CD4-positive, alpha-beta T cell treated with Interleukin-15 for 1 hour (primary cell): ENCODE measurements around the gene NACC2.
"Not testable (repeated sequence)": the region's sequence is repeated elsewhere in the genome, so short reads cannot be mapped to it uniquely, and the experiment has no call there.

ENCODE experiments used
- DNase-seq: peaks from one replicate; pipeline ENCODE4 v3.0.0-alpha.2; 2020

Gene NACC2

DNA sequence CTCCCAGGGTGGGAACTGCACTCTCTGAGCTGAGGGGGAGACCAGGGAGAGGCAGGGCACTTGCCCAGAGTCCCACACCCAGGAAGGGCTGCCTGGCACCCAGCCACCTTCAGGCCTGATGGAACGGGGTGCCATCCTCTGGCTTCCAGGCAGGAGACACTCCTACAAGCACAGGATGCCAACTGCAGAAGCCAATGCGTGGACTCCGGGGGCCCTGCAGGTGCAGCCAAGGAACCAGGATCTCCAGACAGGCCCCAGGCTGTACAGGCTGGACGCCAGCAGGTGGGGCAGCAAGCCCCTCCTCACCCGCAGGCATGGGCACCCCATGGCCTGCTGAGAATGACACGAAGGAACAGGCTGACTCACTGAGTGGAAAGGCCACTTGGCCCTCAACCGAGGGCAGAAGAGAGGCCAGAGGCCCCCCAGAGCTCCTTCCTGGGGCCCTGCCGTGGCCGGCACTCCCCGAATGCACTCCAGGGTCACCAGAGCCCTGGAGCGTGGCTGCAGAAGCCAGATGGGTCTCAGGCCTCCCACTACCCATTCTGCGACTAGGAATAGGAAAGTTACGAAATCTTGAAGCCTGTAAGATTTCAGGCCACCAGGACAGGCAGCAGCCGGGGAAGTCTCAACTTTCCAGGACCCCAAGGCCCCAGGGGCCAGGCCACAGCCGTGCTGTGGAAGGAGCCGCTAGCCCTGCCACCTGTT lies 15.7 kb downstream of the NACC2 start:
- DNase-seq: no peak

GRCh38 chr9:136078498-136079011 lies 16.5 kb downstream of the NACC2 start:
- no peak for DNase-seq

- no peak for DNase-seq
Observed at GRCh38 chr9:136078024-136078423, 17.1 kb downstream of the NACC2 start.

DNA sequence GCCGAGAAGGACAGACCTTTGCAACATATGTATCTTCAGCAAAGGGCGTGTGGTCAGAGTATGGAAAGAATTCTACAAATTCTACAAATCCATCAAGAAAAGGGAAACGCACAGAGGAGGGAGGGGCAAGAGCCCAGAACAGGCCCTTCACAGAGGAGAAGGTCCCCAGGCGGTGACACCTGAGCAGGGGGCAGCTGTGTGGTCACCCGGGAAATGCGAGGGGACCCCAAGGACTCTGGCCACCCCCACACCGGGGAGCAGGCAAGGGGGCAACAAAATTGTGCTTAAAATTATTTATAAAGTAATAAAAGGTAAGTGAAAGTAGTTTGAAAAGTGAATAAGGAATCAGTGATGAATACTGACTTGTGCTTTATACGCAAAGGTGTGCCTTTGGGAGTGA lies 17.6 kb downstream of the NACC2 start:
- DNase-seq: no peak

DNA sequence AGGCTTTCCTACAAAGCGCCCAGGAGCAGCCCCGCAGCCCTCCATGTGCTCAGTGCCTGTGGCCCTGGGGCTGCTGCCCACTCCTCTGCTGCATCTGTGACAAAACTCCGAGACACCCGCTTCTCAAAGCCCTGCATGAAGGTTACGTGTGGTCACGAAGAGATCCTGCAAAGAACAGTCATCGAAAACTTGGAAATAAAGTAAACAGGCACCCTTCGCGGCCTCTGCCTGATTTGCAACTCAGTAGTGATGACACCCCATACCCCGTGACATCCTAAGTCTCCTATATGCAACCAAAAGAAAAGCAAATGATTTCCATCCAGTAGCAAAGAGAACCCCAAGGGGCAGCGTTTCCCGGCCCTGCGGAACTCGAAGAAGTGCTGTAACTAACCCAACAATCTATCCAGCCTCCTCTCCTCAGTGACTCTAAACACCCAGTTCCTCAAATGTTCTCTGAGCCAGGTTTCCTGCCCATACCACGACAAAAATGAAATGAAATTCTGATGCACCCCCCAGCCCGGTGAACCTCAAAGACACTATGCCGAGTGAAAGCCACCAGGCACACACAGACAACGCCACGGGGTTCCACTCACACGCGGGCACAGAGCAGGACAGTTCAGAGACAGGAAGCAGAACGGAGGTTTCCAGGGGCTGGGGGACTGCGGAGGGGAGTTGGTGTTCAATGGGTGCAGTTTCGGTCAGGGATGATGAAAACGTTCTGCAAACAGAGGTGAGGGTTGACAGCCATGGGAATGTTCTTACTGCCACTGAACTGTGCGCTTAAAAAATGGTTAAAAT lies 19.0 kb downstream of the NACC2 start:
- peak; percentile 51 for DNase-seq

DNA sequence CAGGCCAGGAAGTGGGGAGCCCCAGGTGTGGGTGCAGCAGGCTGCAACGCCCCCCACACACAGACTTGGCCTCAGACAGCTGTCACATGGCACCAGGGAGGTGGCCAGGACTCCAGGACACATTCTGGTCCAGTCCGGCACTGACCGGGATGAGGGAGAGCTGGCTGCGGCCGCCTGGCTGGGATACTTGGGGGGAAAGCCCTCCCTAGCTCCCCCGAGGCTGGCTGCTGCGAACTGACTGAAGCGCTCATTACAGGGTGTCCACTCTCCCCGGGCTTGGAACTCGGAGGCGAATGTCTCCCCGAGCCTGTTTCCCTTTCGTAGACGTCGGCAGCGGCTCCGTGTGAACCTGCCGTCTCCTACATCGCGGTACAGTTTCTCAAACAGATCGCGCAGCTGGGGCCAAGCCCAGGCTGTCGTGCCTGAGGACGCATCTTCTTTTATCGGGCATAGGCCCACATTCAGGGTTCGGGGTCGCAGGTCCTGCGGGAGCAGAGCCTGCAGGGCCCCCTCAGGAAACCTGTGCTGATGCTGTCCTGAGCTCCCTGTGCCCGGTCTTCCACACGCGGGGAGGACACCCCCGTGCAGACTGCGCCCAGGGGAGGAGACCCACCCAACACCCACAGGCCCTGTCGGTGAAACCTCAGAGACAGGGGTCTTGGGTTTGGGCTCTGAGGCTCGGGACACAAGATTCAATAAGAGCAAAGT lies 19.8 kb downstream of the NACC2 start:
- DNase-seq: no peak

GRCh38 chr9:136074706-136075105 lies 20.4 kb downstream of the NACC2 start:
- no peak for DNase-seq

DNA sequence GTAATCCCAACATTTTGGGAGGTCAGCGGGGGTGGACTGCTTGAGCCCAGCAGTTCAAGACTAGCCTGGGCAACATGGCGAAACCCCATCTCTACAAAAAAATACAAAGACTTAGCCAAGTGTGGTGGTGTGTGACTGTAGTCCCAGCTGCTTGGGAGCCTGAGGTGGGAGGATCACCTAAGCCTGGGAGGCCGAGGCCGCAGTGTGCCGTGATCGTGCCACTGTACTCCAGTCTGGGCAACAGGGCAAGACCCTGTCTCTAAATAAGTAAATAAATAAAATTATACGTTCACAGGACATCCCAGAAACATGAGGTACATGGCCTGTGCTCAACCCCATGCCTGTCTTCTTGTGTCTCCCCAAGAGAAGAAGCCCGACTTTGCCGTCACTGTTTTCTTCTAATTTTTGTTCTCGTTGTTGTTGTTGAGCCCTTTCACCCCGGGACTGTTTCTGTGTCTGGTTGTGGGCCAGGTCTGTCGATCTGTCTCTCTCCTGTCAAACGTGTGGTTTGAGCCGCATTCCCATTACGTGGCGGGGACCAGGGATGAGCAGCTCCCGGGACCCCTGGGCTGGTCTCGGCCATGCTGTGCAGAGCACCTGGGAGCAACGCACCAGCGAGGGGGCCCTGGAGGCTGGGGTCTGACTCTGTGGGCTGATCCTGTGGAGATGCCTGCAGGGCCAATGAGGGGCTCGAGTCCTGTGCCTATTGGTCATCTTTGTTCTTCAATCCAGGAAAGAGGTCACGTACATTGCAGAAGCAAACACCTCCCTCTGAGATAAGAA lies 32.2 kb downstream of the NACC2 start:
- no peak for DNase-seq

- not testable (repeated sequence) for DNase-seq
Observed at GRCh38 chr9:136061916-136062315, 33.2 kb downstream of the NACC2 start.

DNA sequence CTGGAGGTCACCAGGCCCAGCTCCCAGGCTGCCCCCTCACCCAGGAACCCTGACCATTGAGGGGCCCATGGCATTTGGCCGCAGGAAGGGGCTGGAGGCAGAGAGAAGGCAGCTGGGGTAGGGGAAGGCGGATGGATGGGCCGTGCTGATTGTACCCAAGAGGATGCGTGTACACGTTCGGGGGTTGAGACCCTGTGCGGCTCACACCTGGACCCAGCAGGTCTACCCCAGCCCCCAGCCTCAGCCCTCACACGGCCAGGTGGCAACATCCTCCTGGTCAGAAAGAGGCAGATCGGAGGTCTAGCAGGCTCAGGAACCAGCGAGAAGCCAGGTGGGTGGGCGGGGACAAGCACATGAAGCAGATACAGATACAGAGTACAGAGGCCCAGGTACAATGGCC lies 33.7 kb downstream of the NACC2 start:
- DNase-seq: no peak

- no peak for DNase-seq
Observed at GRCh38 chr9:136060671-136061371, 34.3 kb downstream of the NACC2 start.

DNA sequence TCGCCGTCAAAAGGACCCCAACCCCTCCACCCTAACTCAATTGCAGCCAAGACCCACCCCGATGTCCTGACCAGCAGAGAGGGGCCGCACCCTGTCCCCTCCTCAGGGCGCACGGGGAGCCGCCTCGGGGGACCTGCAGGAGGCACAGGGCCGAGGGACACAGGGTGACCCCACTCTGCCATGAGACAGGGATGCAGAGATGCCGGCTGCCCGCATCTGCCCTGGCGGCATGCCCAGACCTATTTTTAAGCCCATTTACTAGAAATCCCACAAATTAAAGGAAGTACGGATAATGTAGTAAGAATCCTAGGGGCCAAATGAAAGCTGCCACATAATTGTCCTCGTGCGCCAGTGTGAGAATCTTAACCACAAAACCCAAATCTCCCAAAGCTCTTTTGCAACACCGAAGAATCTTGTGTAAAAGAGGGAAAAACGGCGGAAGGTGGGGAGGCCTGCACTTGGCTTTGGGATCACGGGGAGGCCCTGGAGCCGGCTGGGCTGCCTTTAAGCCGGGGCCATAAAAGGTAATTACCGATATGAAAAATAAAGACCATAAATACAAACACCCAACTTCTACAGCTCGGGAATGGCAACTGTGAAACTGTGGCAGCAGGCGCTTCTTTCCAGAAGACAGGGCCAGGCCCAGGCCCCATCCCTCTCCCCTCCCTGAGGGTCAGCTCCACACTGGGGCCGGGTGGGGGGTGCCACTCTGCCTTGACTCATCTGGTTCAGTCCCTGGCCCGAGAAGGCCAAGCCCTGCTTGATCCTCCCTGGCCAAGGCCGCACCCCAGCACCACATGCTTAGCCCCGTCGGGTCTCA lies 35.0 kb downstream of the NACC2 start:
- no peak for DNase-seq

DNA sequence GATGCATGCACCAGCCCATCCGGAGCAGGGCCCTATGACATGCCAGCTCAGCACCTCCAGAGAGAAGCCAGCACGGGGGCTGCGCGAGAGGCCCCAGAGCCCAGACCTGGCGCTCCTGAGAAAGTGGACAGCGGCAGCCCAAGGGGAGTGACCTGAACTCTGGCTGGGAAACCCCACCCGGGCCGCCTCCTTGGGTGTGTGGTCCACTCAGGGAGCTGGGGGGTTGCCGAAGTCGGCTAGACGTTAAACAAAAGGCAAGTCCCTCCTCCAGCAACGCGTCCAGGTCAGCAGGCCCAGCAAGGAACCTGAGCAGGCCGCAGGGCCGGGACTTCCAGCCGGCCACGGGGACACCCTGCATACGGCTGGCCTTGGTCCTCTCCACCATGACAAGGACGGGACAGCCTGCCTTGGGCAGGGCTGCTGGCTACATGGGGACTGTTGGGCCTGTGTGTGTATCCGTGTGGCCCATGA lies 35.7 kb downstream of the NACC2 start:
- no peak for DNase-seq

DNA sequence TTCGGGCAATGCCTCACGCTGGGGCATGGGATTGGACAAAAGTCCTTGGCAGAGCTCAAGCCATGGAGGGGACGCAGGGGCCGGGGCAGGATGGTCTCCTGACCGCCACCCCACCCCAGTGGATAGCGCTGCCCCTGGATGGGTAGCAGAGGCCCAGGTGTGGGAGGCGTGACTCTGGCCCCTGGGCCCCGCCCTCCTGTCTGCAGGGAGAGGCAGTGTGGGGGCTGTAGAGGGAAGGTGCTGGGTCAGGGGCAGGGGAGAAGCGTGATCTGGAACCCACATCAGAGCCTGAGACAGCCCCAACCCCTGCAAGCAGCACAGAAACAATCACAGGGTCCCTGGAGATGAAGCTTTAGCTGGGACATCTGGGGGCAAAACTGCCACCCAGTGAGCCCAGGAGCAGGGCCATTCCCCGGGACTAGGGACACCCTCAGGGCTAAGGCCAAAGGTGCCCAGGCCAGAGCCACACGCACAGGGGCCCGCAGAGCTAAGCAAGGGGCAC lies 36.2 kb downstream of the NACC2 start:
- no peak for DNase-seq

DNA sequence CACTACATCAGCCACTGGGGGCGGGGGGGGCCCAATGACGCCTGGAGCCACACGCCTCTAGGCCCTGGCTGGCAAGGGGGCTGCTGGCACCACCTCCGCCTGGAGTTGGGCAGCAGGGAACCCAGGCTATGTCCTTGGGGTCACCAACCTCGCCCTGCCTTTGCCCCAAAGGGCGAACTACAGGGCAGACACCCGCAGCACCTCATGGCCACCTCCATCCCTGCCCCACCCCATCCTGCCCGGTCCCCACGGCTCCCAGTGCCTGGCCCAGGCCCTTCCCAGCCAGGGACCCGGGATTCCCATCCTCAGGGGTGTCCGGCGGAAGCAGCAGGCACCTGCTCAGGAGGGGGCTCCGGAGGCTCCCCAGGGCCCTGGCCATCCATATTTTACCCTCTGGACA lies 37.0 kb downstream of the NACC2 start:
- DNase-seq: no peak

GRCh38 chr9:136057236-136058081 lies 37.6 kb downstream of the NACC2 start:
- DNase-seq: no peak

DNA sequence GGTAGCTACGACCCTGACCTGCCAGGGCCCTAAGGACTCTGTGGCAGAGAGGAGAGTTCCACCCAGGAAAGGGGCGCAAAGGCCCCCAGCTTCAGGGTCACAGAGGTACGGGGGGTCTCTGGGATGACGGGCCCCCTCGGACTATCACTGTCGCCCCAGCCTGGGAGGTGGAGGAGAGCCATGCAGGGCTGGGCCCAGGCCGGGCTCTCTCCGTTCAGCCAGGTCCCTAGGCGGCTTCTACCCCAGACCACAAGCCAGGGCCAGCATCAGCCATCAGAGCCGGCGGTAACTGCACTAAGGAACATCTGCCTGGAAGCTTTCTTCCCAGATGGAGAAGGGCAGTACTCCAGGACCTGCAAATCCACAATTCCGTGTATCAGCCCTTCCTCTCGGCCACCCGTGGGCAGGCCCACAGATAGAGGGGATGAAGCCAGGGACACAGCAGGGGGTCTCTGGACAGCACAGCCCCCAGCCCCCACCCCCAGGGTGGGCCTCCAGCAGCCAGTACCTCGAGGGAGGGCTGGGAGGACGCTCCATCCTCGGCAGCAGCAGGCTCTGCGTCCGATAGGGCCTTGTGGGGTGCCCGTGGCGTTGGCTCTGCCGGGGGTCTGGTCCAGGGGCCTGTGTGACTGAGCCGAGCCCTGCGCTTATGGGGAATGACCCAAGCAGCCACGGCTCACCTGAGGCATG lies 38.4 kb downstream of the NACC2 start:
- no peak for DNase-seq

- no peak for DNase-seq
Observed at GRCh38 chr9:136055715-136056545, 39.2 kb downstream of the NACC2 start.
